HEK293T (cell line): ENCODE data around the gene SLC30A9.

Experiments
- CTCF ChIA-PET: fragments of 350-600 bp; formaldehyde crosslinking; extraction: SDS; loops from one replicate; lab custom pipeline; 2021; ENCODE audit warnings: antibody characterized with exemption, inconsistent platforms; lab: Yijun Ruan, JAX
- POLR2A ChIA-PET: fragments of 350-600 bp; formaldehyde crosslinking; extraction: SDS; loops from one replicate; lab custom pipeline; 2020; ENCODE audit warnings: antibody characterized with exemption, inconsistent platforms; lab: Yijun Ruan, JAX
- DNase-seq: peaks from one replicate; pipeline ENCODE4 v3.0.0; 2012; ENCODE audit warnings: mixed read lengths; ENCODE audit errors: extremely low spot score
- ARNT ChIP-seq: fragments of 450-650 bp; IDR thresholded peaks from 2 replicates; pipeline ENCODE4 v1.6.1; 2017; ENCODE audit warnings: mild to moderate bottlenecking
- BHLHE40 ChIP-seq: fragments of 450-650 bp; IDR thresholded peaks from 2 replicates; pipeline ENCODE4 v1.6.1; 2016; ENCODE audit warnings: mild to moderate bottlenecking, moderate library complexity, borderline replicate concordance
- CTBP1 ChIP-seq: fragments of 450-650 bp; IDR thresholded peaks from 2 replicates; pipeline ENCODE4 v1.6.1; 2016; ENCODE audit warnings: borderline replicate concordance
- ELF4 ChIP-seq: fragments of 450-650 bp; IDR thresholded peaks from 2 replicates; pipeline ENCODE4 v1.6.1; 2017; ENCODE audit warnings: antibody characterized with exemption
- FOXA1 ChIP-seq: fragments of 450-650 bp; IDR thresholded peaks from 2 replicates; pipeline ENCODE4 v1.6.1; 2016; ENCODE audit warnings: mild to moderate bottlenecking
- FOXK2 ChIP-seq: fragments of 450-650 bp; IDR thresholded peaks from 2 replicates; pipeline ENCODE4 v1.6.1; 2016; ENCODE audit warnings: mild to moderate bottlenecking
- FOXM1 ChIP-seq: fragments of 450-650 bp; IDR thresholded peaks from 2 replicates; pipeline ENCODE4 v1.6.1; 2017; ENCODE audit warnings: mild to moderate bottlenecking, borderline replicate concordance
- HDGF ChIP-seq: fragments of 450-650 bp; IDR thresholded peaks from 2 replicates; pipeline ENCODE4 v1.6.1; 2017; ENCODE audit warnings: antibody characterized with exemption, borderline replicate concordance
- L3MBTL2 ChIP-seq: fragments of 450-650 bp; conservative IDR thresholded peaks from 2 replicates; pipeline ENCODE4 v1.6.1; 2016; ENCODE audit warnings: mild to moderate bottlenecking
- LEF1 ChIP-seq: fragments of 450-650 bp; IDR thresholded peaks from 2 replicates; pipeline ENCODE4 v1.6.1; 2017; ENCODE audit warnings: mild to moderate bottlenecking, borderline replicate concordance
- NFRKB ChIP-seq: fragments of 450-650 bp; IDR thresholded peaks from 2 replicates; pipeline ENCODE4 v1.6.1; 2016; ENCODE audit warnings: mild to moderate bottlenecking, moderate library complexity
- SP1 ChIP-seq: fragments of 450-650 bp; IDR thresholded peaks from 2 replicates; pipeline ENCODE4 v1.6.1; 2017
- SUZ12 ChIP-seq: fragments of 450-650 bp; IDR thresholded peaks from 2 replicates; pipeline ENCODE4 v1.6.1; 2016; ENCODE audit warnings: mild to moderate bottlenecking
- TARDBP ChIP-seq: fragments of 450-650 bp; IDR thresholded peaks from 2 replicates; pipeline ENCODE4 v1.6.1; 2016
- ZNF384 ChIP-seq: fragments of 450-650 bp; IDR thresholded peaks from 2 replicates; pipeline ENCODE4 v1.6.1; 2016
- TF ChIP-seq, protein P1 (sequence below): fragments of 450-650 bp; IDR thresholded peaks from 2 replicates; pipeline ENCODE4 v1.6.1; 2016

SLC30A9 gene

DNA sequence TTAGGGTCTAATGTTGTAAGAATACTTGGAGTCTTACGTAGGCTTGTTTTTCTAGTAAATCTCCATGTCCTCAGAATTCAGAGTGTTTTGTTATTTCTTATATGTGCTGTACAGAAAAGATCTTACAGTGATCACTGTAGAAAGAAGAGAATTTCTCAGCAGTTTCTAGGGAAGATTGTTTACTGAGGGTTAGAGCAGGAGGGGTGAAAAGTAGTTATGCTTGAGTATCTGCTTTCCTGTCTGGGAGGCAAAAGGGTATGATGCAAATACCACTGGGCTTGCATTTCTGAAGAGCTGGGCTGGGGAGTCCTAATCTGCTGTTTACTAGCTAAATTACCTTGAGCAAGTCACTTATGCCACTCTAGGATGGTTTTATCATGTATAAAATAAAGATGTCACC, 84.0 kb downstream of the SLC30A9 start:
- DNase-seq = no peak
- ChIA-PET CTCF (no interaction called here), POLR2A (no interaction called here)
- TF ChIP-seq ELF4 (no peak), L3MBTL2 (no peak), BHLHE40 (no peak), SP1 (no peak), ARNT (no peak), FOXK2 (no peak), TARDBP (no peak), FOXA1 (no peak), ZNF384 (no peak), CTBP1 (no peak), SUZ12 (no peak), FOXM1 (no peak), LEF1 (no peak), HDGF (no peak), NFRKB (no peak)
- TF ChIP-seq, protein P1, sequence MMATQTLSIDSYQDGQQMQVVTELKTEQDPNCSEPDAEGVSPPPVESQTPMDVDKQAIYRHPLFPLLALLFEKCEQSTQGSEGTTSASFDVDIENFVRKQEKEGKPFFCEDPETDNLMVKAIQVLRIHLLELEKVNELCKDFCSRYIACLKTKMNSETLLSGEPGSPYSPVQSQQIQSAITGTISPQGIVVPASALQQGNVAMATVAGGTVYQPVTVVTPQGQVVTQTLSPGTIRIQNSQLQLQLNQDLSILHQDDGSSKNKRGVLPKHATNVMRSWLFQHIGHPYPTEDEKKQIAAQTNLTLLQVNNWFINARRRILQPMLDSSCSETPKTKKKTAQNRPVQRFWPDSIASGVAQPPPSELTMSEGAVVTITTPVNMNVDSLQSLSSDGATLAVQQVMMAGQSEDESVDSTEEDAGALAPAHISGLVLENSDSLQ = no peak

DNA sequence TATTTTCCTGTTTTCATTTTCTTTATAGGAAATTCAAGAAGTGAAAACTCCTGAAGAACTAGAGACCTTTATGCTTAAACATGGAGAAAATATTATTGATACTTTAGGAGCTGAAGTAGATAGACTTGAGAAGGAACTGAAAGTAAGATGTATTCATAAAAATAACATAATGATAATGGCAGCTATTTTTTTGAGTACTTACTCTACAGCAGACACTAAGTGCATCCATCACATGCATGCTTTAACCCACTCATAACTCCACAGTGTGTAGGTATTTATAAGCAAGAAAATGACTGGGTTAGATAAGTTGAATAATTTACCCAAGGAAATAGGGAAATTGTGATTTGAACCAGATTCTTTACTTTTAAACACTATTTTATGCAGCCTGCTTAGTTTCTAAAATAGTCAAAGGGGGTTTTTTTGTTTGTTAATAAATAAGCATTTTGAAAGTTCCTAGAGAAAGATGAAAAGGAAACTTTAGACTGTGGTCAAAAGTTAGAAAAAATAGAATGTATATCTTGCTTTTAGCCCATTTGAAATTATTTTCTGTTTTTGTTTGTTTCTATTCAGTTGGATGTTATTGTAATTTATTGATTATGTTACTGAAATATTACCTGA, 88.0 kb downstream of the SLC30A9 start:
- CTCF ChIA-PET = interaction anchor here (0.6 kb wide), 2 partner anchors 74 to 476 kb away, joined by 3 read pairs; no protein-coding TSS in a partner anchor
- TF ChIP-seq LEF1 = no peak
- TF ChIP-seq HDGF = no peak
- no peak for TF ChIP-seq ELF4
- POLR2A ChIA-PET = no interaction called here
- DNase-seq = no peak

DNA sequence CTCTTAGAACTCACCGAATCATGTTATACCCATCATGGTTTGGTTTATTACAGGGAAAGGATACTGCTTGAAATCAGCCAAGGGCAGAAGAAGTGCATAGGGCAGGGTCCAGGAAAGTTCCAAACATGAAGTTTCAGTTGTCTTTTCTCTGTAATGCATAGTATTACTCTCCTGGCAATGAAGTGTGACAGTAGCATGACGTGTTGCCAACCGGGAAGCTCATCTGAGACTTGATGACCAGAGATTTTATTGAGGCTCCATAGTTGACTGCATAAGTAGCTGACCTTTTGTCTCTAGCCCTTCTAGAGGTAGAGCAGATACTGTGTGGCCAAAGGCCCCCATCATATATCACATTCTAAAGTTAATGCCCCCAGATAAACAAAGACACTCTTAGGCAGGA, 90.0 kb downstream of the SLC30A9 start:
- no peak for DNase-seq
- no peak for TF ChIP-seq BHLHE40
- no peak for TF ChIP-seq ZNF384
- TF ChIP-seq FOXK2 = no peak
- no peak for TF ChIP-seq SP1
- POLR2A ChIA-PET = interaction anchor here (0.7 kb wide), 1 partner anchor 949 kb away, joined by 3 read pairs; no protein-coding TSS in a partner anchor
- CTCF ChIA-PET = no interaction called here

DNA sequence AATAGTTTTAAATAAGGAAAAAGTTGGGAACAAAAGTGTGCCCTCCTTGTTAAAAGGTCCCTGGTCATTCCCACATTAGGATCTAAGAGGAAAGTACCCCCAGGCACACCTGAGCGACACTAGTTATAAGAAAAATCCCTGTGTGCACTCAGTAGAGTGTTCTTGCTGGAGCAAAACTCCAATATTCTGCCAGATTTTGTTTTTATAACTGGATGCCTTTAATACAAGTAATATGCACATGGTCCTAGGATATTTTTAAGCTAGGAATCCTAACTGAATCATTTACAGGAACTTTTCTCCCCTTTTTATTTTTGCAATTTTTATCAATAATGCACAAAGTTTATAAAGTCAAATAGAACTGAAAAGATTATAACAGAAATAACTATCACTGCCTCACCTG, 93.5 kb downstream of the SLC30A9 start:
- no peak for DNase-seq
- POLR2A ChIA-PET = no interaction called here
- CTCF ChIA-PET = no interaction called here
- TF ChIP-seq L3MBTL2 (no peak), FOXA1 (no peak), LEF1 (no peak), ELF4 (no peak), ZNF384 (no peak), BHLHE40 (no peak), SP1 (no peak), FOXM1 (no peak), ARNT (no peak), FOXK2 (no peak), HDGF (no peak), SUZ12 (no peak)
- TF ChIP-seq, protein P1 = no peak

DNA sequence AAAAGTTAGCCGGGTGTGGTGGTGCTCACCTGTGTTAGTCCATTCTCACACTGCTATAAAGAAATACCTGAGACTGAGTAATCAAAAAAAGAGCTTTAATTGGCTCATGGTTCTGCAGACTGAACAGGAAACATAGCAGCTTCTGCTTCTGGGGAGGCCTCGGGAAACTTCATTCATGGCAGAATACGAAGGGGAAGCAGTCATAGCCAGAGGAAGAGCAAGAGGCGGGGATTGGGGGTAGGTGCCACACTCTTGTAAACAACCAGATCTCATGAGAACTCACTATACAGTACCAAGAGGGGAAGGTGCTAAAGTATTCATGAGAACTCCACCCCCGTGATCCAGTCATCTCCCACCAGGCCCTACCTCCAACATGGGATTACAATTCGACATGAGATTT, 98.1 kb downstream of the SLC30A9 start:
- POLR2A ChIA-PET = no interaction called here
- CTCF ChIA-PET = no interaction called here
- TF ChIP-seq FOXK2 (no peak), FOXM1 (no peak), ARNT (no peak)
- no peak for DNase-seq

DNA sequence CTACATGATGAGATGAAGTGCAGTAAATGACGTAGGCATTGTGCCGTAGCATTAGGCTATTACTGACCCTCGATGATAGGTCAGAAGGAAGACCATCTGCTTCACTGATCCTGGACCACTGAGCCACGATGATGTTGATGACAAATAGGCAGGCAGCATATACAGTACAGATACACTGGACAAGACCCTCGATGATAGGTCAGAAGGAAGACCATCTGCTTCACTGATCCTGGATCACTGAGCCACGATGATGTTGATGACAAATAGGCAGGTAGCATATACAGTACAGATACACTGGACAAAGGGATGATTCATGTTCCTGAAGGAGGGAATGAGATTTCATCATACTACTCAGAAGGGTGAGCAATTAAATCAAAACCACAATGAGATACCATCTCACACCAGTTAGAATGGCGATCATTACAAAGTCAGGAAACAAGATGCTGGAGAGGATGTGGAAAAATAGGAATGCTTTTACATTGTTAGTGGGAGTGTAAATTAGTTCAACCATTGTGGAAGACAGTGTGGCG, 111.2 kb downstream of the SLC30A9 start:
- POLR2A ChIA-PET = no interaction called here
- DNase-seq = no peak
- no peak for TF ChIP-seq L3MBTL2
- TF ChIP-seq HDGF = no peak
- TF ChIP-seq FOXM1 = no peak
- CTCF ChIA-PET = no interaction called here

DNA sequence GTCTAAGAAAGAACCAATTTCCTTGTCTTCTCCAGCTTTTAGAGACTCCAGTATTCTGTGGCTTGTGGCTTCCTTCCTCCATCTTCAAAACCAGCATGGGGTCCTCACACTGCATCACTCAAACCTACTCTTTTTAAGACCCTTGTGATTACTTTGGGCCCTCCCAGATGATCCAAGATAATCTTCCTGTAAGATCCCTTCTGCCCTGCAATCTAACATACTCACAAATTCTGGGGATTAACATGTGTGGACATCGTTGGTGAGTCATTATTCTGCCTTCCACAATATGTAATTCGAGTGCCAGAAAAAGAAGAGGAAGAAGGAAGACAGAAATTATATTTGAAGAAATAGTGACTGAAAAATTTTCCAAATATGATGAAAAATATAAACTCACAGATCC, 114.2 kb downstream of the SLC30A9 start:
- ChIA-PET CTCF (no interaction called here), POLR2A (no interaction called here)
- TF ChIP-seq FOXM1 (no peak), FOXK2 (no peak), BHLHE40 (no peak)
- no peak for DNase-seq

DNA sequence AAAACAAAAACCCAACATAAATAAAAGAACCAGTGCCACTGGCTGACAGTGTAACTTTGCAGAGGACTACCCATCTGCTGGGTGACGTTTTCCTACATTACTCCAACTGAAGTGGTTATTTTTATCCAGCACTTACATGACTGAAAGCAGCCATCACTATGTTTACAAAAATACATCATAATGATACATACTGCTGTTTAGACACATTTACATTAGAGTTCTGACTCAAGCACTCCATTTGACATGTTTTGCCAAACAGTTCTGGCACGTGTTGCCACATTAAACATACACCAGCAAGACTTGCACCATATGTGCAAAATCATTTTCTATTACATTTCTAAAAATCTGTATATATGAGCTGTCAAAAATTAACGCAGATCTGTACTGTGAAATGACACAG, 122.5 kb downstream of the SLC30A9 start:
- TF ChIP-seq ARNT = no peak
- TF ChIP-seq, protein P1 = no peak
- no peak for TF ChIP-seq FOXM1
- no peak for TF ChIP-seq TARDBP
- TF ChIP-seq HDGF = no peak
- no peak for TF ChIP-seq FOXK2
- no peak for TF ChIP-seq LEF1
- no peak for TF ChIP-seq CTBP1
- no peak for TF ChIP-seq SP1
- no peak for TF ChIP-seq FOXA1
- no peak for TF ChIP-seq SUZ12
- TF ChIP-seq BHLHE40 = no peak
- no peak for TF ChIP-seq ZNF384
- ChIA-PET POLR2A (no interaction called here), CTCF (interaction anchor here (1.0 kb wide), 1 partner anchor 53 kb away, joined by 3 read pairs; no protein-coding TSS in a partner anchor)
- DNase-seq = no peak
